ENCODE measurements around the gene ICAM3.

Gene ICAM3

DNA sequence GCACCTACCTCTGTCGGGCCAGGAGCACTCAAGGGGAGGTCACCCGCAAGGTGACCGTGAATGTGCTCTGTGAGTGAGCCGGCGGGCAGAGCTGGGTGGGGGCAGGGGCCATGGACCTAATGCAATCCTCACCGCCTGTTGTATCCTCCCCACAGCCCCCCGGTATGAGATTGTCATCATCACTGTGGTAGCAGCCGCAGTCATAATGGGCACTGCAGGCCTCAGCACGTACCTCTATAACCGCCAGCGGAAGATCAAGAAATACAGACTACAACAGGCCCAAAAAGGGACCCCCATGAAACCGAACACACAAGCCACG is 54.5 kb downstream of the ICAM3 start:
- DNase-seq (ENCODE audit: extremely low spot score) = no peak
- ChIA-PET CTCF (no interaction called here), POLR2A (interaction anchor here (2.3 kb wide), 1 partner anchor 96 kb away, joined by 7 read pairs; the partner anchor contains the start of gene TYK2)
- TF ChIP-seq FOXM1 (IDR thresholded peaks at IDR 0.05; ENCODE audit: borderline replicate concordance) (no peak), ZNF384 (IDR thresholded peaks at IDR 0.05) (no peak), LEF1 (IDR thresholded peaks at IDR 0.05; ENCODE audit: borderline replicate concordance) (no peak), BHLHE40 (IDR thresholded peaks at IDR 0.05; ENCODE audit: borderline replicate concordance) (no peak), SUZ12 (IDR thresholded peaks at IDR 0.05) (no peak), HDGF (IDR thresholded peaks at IDR 0.05; ENCODE audit: borderline replicate concordance) (no peak), FOXK2 (IDR thresholded peaks at IDR 0.05) (no peak), ELF4 (IDR thresholded peaks at IDR 0.05) (no peak), ARNT (IDR thresholded peaks at IDR 0.05) (no peak), CTBP1 (IDR thresholded peaks at IDR 0.05; ENCODE audit: borderline replicate concordance) (no peak)

DNA sequence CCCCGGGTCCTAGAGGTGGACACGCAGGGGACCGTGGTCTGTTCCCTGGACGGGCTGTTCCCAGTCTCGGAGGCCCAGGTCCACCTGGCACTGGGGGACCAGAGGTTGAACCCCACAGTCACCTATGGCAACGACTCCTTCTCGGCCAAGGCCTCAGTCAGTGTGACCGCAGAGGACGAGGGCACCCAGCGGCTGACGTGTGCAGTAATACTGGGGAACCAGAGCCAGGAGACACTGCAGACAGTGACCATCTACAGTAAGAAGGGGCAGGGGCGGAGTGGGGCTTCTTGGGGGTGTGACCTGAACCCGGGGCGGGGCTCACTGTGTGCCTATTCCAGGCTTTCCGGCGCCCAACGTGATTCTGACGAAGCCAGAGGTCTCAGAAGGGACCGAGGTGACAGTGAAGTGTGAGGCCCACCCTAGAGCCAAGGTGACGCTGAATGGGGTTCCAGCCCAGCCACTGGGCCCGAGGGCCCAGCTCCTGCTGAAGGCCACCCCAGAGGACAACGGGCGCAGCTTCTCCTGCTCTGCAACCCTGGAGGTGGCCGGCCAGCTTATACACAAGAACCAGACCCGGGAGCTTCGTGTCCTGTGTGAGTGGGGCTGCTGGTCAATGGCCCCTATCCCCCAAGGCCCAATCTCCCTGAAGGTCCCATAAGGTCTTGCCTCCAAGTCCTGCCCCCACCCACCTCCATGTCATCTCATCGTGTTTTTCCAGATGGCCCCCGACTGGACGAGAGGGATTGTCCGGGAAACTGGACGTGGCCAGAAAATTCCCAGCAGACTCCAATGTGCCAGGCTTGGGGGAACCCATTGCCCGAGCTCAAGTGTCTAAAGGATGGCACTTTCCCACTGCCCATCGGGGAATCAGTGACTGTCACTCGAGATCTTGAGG is 55.1 kb downstream of the ICAM3 start:
- TF ChIP-seq ARNT (IDR thresholded peaks at IDR 0.05) (no peak), HDGF (IDR thresholded peaks at IDR 0.05; ENCODE audit: borderline replicate concordance) (no peak), CTBP1 (IDR thresholded peaks at IDR 0.05; ENCODE audit: borderline replicate concordance) (no peak), ELF4 (IDR thresholded peaks at IDR 0.05) (no peak), FOXA1 (IDR thresholded peaks at IDR 0.05) (no peak), TARDBP (IDR thresholded peaks at IDR 0.05) (no peak), NFRKB (IDR thresholded peaks at IDR 0.05) (no peak), FOXK2 (IDR thresholded peaks at IDR 0.05) (no peak), BHLHE40 (IDR thresholded peaks at IDR 0.05; ENCODE audit: borderline replicate concordance) (no peak)
- POLR2A ChIA-PET = interaction anchor here (2.3 kb wide), 1 partner anchor 96 kb away, joined by 7 read pairs; the partner anchor contains the start of gene TYK2
- DNase-seq (ENCODE audit: extremely low spot score) = no peak
- CTCF ChIA-PET = no interaction called here

Measured in HEK293T (cell line).